Stimulated activated CD8-positive, alpha-beta memory T cell treated with anti-CD3 and anti-CD28 coated beads, Interleukin-7, amount 100 ng/mL, for 48 hours (primary cell): ENCODE data around the gene LENG8.
"Not testable (repeated sequence)": the region's sequence is repeated elsewhere in the genome, so short reads cannot be mapped to it uniquely, and the experiment has no call there.

Source experiments
- DNase-seq, 2 donors: peaks; one replicate each; pipeline ENCODE4 v3.0.0-alpha.2; 2020; ENCODE audit warnings: low read depth in 1 of 2; ENCODE audit errors: extremely low read depth in 1 of 2

Gene LENG8

DNA sequence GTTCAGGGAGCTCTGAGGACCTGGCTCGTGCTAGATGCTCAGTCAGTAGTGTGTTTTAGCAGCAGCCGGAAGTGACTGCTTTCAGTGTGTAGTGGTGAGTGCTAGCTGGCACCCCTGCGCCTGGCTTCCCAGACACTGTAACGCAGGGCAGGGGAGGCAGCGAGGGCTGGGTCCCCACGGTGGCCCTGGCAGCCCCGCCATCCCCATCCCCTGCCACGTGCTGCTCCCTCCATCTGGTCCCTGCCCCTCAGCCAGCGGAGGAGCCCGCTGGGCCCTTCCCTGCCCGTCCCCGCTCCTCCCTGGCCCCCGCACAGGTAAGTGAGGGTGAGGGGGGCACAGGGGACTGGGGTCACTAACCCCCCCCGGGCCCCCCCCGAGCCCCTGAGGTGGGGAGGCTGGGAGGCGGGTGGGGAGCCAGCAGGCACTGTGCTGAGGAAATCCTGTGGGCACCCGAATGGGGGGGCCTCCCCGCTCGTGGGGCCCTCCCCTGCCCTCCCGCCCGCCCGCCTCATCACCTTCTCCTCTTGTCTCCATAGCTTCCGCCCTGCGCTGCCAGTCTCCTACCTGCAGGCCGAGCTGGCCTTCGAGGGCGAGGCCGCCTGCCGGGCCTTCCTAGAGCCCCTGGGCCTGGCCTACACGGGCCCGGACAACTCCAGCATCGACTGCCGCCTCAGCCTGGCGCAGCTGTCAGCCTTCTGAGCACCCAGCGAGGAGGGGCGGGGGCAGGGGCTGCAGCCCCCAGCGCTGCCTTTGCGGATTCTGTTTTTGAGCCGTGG, 11.4 kb downstream of the LENG8 start:
- DNase-seq, result no peak

- DNase-seq, result no peak
Measured at GRCh38 chr19:54461210-54461609, 12.2 kb downstream of the LENG8 start.

DNA sequence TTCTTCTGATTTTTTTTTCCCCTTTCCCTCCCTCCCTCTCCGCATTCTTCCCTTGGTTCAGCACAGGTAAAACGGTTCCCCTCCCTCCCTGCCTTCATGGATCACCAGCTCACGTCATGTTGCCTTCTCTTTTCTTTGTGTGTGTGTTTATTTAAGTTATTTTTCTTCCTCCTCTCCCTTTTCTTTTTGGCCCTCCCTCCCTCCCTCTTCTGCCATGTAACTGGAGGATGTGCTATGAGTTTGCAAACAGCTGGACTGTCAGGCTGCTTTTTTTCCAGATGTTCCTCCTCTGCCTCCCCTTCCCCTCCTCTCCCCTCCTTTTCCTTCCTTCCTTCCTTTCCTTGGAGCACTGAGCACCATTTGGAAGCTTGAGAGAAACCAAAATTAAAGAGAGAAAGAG, 12.6 kb downstream of the LENG8 start:
- DNase-seq, result no peak

DNA sequence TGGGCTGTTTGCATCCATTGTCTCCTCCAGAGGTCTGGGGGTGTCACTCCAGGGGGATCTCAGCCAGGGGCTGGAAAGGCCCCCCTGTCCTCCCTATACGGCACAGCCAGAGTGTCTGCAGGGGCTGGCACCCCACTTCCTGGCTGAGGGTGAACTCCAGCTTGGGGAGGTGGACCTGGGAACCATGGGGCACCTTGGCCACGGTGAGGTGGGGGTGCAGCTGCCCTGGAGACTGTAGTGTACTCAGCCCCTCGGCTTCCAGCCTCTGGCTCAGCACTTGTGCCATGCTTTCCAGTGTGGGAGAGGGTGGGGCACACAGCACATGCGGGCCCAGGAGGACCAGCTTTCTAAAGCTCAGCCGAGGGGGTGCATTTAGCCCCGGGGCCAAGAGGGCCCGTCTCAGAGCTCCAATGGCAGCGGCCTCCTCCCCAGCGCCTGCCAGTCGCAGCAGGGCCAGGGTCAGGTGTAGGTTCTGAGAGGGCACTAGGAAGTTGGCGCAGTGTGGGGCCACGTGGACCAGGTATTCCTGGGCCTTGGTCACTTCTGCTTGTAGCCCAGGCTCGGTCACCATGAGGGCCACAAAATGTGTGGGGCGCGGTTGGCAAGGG, 13.2 kb downstream of the LENG8 start:
- no peak for DNase-seq

DNA sequence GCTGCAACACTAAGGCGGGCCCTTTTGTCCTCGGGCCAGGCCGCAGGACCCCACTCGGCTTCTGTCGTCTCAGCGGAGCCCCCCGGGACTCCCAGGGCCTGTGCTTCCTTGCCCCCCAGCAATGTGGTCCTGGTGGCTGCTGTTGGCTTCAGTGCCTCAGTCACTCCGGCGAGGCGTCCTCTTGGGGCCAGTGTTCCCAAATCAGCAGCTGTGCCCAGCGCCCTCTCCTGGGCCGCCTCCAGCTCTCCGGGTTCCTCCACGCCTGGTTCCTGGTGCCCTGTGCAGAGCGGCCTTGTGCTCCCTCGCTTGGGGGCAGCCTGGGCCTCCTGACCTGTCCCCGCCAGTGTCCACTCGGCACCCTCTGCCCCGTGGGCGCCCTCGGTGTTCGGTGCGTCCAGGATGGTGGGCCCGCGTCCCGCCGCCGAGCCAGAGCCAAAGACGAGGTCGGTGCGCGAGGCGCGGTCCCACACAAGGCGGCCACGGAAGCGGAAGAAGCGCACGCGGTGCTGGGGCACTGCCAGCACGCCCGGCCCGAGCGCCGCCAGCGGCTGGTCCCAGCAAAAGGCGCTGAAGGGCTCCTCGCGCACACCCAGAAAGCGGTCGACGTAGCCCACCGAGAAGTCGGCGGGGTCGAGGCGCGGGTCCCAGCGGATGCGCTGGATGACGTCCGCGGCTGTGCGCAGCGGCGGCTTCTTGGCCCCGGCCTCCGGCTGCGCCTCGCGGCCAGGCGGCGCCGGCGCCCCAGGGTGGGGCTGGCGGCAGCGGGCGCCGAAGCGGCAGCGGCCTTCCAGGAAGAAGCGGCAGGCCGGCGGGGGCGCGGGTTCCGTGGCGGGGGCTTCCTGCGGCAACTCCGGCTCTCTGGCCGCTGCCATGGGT, 13.9 kb downstream of the LENG8 start:
- peak in 1 of 2 donors; percentile 45 for DNase-seq

GRCh38 chr19:54463531-54464043, 14.6 kb downstream of the LENG8 start, which contains the start of gene LENG9:
Gene LENG9, minus strand, starts transcription at chr19:54463778. Its CDS starts 252 bp downstream, at chr19:54463526.
- peak; percentile 82 to 98 for DNase-seq

GRCh38 chr19:54464044-54464629, 15.1 kb downstream of the LENG8 start:
- peak; percentile 66 to 92 for DNase-seq

GRCh38 chr19:54464630-54465425, 15.8 kb downstream of the LENG8 start:
- peak; percentile 73 to 87 for DNase-seq

DNA sequence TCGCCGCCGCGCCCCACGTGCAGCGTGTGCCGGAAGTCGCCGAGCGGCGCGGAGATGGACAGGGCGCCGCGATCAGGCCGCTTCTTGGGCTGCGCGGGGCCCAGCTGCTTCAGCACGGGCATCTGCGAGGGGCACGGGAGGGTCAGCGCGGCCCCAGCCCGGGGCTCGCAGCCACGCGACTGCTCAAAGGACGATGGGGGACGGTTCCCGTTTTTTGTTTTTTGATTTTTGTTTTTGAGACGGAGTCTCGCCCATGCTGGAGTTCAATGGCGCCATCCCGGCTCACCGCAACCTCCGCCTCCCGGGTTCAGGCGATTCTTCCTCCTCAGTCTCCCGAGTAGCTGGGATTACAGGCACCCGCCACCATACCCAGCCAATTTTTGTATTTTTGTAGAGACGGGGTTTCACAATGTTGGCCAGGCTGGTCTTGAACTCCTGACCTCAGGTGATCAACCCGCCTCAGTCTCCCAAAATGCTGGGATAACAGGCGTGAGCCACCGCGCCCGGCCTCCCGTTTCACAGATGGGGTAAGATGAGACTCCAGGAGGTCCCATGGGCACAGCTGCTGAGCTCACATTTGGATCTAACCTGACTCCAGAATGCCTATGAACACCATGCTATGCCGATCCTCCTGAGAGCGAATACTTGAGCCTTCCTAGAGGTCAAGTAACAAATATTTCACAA, 16.6 kb downstream of the LENG8 start:
- DNase-seq, result no peak

GRCh38 chr19:54466110-54466480, 17.1 kb downstream of the LENG8 start:
- not testable (repeated sequence) for DNase-seq

DNA sequence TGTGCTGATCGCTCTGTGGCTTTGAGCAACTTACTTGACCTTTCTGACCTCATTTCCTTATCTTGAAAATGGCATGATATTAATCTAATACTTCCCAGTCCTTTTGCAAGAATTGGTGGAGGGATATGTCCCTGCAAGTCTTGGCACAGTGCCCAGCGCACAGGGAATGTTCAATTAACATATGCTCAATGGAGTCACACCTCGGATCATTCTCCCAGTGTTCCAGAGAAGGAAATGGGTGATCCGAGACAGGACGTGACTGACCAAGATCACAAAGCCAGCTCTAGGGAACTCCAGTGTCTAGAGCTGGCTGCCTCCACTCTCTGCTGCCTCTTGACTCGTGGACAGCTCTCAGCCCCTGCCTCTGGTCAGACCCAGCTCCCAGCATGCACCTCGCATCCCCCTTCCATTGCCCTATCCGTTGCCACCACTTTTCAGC, 20.5 kb downstream of the LENG8 start:
- DNase-seq, result no peak

GRCh38 chr19:54470276-54470887, 21.4 kb downstream of the LENG8 start:
- DNase-seq, result no peak

- DNase-seq, result no peak
Measured at GRCh38 chr19:54470991-54471782, 22.2 kb downstream of the LENG8 start.

- no peak for DNase-seq
Measured at GRCh38 chr19:54473071-54473891, 24.3 kb downstream of the LENG8 start, which contains the start of gene CDC42EP5. Gene CDC42EP5, minus strand, starts transcription at chr19:54473296. Its CDS starts 7,749 bp downstream, at chr19:54465547.

GRCh38 chr19:54473892-54474372, 24.9 kb downstream of the LENG8 start:
- no peak for DNase-seq

GRCh38 chr19:54475706-54476105, 26.7 kb downstream of the LENG8 start:
- no peak for DNase-seq

GRCh38 chr19:54477650-54478049, 28.7 kb downstream of the LENG8 start:
- no peak for DNase-seq
